GM12891 (cell line): Measurements from ENCODE around the gene C16orf74.

Source experiments
- DNase-seq: peaks from one replicate; pipeline ENCODE4 v3.0.0; 2011; ENCODE audit warnings: low spot score; ENCODE audit not compliant: insufficient read length
- FAIRE-seq: peaks from 2 replicates; lab custom pipeline; 2011; peaks lifted over from hg19 to GRCh38; lab: Jason Lieb, UNC
- PAX5 ChIP-seq: IDR thresholded peaks from 2 replicates; pipeline ENCODE4 v1.6.1; 2011; ENCODE audit warnings: low read length, moderate library complexity, mild to moderate bottlenecking; ENCODE audit not compliant: insufficient read depth, severe bottlenecking
- POLR2A ChIP-seq: IDR thresholded peaks from 2 replicates; pipeline ENCODE4 v1.6.1; 2011; ENCODE audit warnings: low read depth, low read length, control low read depth
- POLR2AphosphoS5 ChIP-seq: IDR thresholded peaks from 2 replicates; pipeline ENCODE4 v1.6.1; 2011; ENCODE audit warnings: low read depth, low read length, control low read depth
- POU2F2 ChIP-seq: IDR thresholded peaks from 2 replicates; pipeline ENCODE4 v1.6.1; 2011; ENCODE audit warnings: low read depth, mild to moderate bottlenecking, control low read depth, low read length, moderate library complexity
- SPI1 ChIP-seq: IDR thresholded peaks from 2 replicates; pipeline ENCODE4 v1.6.1; 2011; ENCODE audit warnings: low read depth, low read length, control low read depth
- TAF1 ChIP-seq: IDR thresholded peaks from 2 replicates; pipeline ENCODE4 v1.6.1; 2011; ENCODE audit warnings: low read depth, low read length, control low read depth

Gene C16orf74

GRCh38 chr16:85778873-85779272, 28.0 kb upstream of the C16orf74 start:
- DNase-seq (no peak), FAIRE-seq (no peak)
- TF ChIP-seq POU2F2 (no peak), SPI1 (no peak), POLR2A (no peak), TAF1 (no peak), PAX5 (no peak), POLR2AphosphoS5 (no peak)

DNA sequence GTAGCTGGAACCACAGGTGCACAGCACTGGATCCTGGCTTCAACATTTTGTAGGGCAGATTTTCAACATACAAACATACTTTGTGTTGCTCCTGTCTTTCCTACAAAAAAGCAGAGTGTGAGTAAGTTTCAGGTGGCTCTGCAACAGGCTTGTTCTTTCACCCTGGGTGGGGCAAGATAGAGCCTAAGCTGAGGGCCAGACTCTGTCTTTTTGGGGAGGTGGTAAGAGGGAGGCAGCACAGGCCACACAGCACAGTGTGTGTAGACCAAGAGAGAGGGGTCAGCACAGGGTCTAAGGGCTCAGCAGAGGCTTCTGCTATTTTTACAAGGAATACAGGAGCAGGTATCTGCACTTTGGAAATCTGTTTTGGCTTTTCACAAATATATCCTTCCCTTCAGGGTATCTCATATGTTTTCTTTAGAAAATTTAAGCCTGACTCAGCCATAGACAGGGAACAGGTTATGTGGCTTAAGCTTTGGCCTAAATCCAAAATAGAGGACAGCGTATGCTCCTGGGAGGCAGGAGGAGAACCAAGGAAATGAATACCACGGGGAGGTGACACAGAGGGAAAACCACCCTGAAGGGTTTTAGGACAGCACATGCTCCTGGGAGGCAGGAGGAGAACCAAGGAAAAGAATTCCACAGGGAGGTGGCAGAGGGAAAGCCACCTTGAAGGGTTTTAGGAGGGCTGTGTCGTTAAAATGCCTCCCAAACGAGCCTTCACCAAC, 26.9 kb upstream of the C16orf74 start:
- DNase-seq (no peak), FAIRE-seq (no peak)
- TF ChIP-seq POLR2AphosphoS5 (no peak), PAX5 (no peak), POU2F2 (no peak), POLR2A (no peak), SPI1 (no peak), TAF1 (no peak)

GRCh38 chr16:85774811-85775210, 23.9 kb upstream of the C16orf74 start:
- FAIRE-seq (no peak), DNase-seq (no peak)
- TF ChIP-seq POLR2A (no peak), POU2F2 (no peak), TAF1 (no peak), SPI1 (no peak), PAX5 (no peak), POLR2AphosphoS5 (no peak)

DNA sequence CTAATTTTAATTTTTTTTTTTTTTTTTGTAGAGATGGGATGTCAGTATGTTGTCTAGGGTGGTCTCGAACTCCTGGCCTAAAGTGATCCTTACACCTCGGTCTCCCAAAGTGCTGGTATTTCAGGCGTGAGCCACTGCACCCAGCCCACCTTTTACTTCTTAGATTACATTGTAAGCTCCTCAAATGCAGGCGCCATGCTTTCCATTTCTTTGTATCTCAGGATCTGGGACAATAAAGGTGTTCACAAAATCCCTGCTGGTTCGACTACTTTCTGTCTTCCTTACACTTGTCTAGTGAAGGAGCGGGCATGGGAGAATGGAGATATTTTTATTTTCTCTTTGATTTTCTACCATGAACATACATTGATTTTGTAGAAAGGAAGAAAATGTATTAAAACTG, 23.2 kb upstream of the C16orf74 start:
- DNase-seq = no peak
- TF ChIP-seq POLR2A (no peak), POLR2AphosphoS5 (no peak), TAF1 (no peak), SPI1 (no peak), POU2F2 (no peak), PAX5 (no peak)

GRCh38 chr16:85773044-85773443, 22.1 kb upstream of the C16orf74 start:
- FAIRE-seq (no peak), DNase-seq (no peak)
- no peak for TF ChIP-seq POU2F2
- TF ChIP-seq PAX5 = no peak
- TF ChIP-seq TAF1 = no peak
- no peak for TF ChIP-seq POLR2AphosphoS5
- TF ChIP-seq SPI1 = no peak
- no peak for TF ChIP-seq POLR2A

More for the DNA sequence above, 23.2 kb upstream of the C16orf74 start:
- no peak for FAIRE-seq

- TF ChIP-seq TAF1 (no peak), POU2F2 (no peak), SPI1 (no peak), POLR2A (no peak), PAX5 (no peak), POLR2AphosphoS5 (no peak)
Measured at GRCh38 chr16:85770741-85771140, 19.8 kb upstream of the C16orf74 start.

GRCh38 chr16:85768199-85768598, 17.3 kb upstream of the C16orf74 start:
- FAIRE-seq = no peak
- TF ChIP-seq TAF1 = no peak
- no peak for TF ChIP-seq POLR2AphosphoS5
- no peak for TF ChIP-seq POLR2A
- TF ChIP-seq SPI1 = no peak
- no peak for TF ChIP-seq POU2F2
- TF ChIP-seq PAX5 = no peak
- no peak for DNase-seq

More at GRCh38 chr16:85770741-85771140, 19.8 kb upstream of the C16orf74 start:
- no peak for DNase-seq
- no peak for FAIRE-seq

DNA sequence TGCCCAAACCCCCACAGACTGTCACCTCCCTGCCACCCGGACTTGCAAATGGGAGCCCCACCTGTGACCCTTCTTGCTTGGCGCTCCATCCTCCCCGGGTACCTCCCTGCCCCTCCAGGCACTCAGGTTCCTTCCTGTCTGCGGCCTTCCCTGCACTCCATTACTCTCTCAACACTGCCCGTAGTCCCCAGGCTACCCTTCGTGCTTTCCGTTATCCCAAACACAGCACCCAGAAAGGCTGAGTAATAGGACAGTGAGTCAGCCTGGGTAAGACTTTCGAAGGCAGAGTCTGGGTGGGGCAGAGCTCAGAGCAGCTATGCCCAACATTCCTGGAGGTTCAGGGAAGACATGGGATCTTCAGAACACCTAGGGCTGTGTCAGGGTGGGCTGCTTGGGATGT, 16.6 kb upstream of the C16orf74 start:
- TF ChIP-seq SPI1 (no peak), POLR2AphosphoS5 (no peak), TAF1 (no peak), PAX5 (no peak), POLR2A (no peak), POU2F2 (no peak)
- DNase-seq = no peak
- FAIRE-seq = no peak

GRCh38 chr16:85765767-85766166, 14.9 kb upstream of the C16orf74 start:
- no peak for DNase-seq
- no peak for TF ChIP-seq POLR2A
- no peak for TF ChIP-seq TAF1
- no peak for TF ChIP-seq SPI1
- no peak for TF ChIP-seq POLR2AphosphoS5
- no peak for TF ChIP-seq PAX5
- no peak for TF ChIP-seq POU2F2
- FAIRE-seq = no peak

DNA sequence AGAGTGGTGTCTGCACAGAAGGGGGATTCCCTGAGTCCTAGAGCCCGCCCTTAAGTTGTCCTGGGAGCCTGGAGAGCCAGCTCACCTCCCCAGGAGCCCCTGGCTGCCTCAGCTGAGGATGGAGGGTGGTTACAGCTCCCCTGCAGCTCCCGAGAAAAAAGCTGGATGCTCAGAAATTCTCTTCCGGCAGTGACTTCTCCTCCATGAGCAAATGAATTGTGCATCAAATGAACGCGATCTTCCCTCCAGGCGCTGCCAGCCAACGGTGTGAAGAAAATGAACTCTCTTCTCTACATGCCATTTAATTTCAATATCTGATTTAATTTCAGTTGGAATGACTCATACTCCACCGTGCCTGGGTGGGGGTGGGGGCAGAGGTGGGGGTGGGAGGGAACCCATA, 14.3 kb upstream of the C16orf74 start:
- FAIRE-seq (no peak), DNase-seq (no peak)
- no peak for TF ChIP-seq SPI1
- no peak for TF ChIP-seq PAX5
- TF ChIP-seq POLR2AphosphoS5 = no peak
- TF ChIP-seq TAF1 = no peak
- no peak for TF ChIP-seq POU2F2
- no peak for TF ChIP-seq POLR2A
